Measurements from ENCODE around the gene RPL41.

Gene RPL41

DNA sequence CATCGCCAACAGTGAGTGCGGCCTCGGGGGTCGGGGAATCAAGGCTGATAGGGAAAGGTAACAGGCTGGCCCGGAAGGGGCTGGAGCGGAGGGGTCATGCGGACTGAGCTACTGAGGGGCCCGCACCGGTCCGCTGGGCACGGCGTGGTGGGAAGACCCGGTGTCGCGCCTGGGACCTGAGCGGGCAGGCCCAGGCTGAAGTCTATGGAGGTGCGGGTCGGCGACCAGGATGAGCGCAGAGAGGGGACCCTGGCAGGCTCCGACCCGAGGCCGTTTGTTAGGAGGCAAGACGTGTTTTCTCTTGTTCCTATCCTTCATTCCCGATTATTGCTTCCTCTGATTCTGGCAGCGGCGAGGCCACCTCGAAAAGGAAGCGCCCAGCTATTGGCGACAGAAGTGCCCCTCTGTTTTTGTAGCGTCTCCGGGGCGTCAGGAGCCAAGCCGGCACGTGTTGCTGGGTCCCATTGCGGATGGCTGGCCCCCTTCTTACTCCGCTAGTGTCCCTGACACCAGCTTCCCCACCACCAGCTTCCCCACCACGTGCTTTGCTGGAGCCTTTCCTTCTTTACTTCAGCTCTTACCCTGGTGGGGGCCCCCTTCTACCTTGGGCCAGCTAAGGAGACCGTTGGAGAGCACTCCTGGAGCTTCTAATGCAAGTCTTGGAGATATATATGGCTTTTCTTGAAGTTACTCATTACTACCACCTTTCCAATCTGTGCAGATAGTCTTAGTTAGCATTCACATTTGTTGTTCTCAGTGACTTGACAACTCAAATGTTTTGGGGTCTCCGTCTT lies 11.4 kb upstream of the RPL41 start:
- TF ChIP-seq ZBTB7A (IDR thresholded peaks at IDR 0.05; ENCODE audit: low read depth), result no peak; the same call in 1 of the 2 replicates
- TF ChIP-seq YY1 (IDR thresholded peaks at IDR 0.05; ENCODE audit: low read depth), result no peak
- TF ChIP-seq, protein P1, sequence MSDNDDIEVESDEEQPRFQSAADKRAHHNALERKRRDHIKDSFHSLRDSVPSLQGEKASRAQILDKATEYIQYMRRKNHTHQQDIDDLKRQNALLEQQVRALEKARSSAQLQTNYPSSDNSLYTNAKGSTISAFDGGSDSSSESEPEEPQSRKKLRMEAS (IDR thresholded peaks at IDR 0.05), result peak; percentile 87
- TF ChIP-seq, protein P2, sequence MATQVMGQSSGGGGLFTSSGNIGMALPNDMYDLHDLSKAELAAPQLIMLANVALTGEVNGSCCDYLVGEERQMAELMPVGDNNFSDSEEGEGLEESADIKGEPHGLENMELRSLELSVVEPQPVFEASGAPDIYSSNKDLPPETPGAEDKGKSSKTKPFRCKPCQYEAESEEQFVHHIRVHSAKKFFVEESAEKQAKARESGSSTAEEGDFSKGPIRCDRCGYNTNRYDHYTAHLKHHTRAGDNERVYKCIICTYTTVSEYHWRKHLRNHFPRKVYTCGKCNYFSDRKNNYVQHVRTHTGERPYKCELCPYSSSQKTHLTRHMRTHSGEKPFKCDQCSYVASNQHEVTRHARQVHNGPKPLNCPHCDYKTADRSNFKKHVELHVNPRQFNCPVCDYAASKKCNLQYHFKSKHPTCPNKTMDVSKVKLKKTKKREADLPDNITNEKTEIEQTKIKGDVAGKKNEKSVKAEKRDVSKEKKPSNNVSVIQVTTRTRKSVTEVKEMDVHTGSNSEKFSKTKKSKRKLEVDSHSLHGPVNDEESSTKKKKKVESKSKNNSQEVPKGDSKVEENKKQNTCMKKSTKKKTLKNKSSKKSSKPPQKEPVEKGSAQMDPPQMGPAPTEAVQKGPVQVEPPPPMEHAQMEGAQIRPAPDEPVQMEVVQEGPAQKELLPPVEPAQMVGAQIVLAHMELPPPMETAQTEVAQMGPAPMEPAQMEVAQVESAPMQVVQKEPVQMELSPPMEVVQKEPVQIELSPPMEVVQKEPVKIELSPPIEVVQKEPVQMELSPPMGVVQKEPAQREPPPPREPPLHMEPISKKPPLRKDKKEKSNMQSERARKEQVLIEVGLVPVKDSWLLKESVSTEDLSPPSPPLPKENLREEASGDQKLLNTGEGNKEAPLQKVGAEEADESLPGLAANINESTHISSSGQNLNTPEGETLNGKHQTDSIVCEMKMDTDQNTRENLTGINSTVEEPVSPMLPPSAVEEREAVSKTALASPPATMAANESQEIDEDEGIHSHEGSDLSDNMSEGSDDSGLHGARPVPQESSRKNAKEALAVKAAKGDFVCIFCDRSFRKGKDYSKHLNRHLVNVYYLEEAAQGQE (IDR thresholded peaks at IDR 0.05; ENCODE audit: low read depth), result no peak
- TF ChIP-seq TEAD4 (IDR thresholded peaks at IDR 0.05), result no peak
- TF ChIP-seq RAD21 (IDR thresholded peaks at IDR 0.05; ENCODE audit: low read depth), result no peak
- no peak for TF ChIP-seq NFIC (IDR thresholded peaks at IDR 0.05)
- TF ChIP-seq, protein P3, sequence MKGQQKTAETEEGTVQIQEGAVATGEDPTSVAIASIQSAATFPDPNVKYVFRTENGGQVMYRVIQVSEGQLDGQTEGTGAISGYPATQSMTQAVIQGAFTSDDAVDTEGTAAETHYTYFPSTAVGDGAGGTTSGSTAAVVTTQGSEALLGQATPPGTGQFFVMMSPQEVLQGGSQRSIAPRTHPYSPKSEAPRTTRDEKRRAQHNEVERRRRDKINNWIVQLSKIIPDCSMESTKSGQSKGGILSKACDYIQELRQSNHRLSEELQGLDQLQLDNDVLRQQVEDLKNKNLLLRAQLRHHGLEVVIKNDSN (IDR thresholded peaks at IDR 0.05), result peak; percentile 47; the same call in 1 of the 2 replicates
- TF ChIP-seq TAF1 (IDR thresholded peaks at IDR 0.05; ENCODE audit: low read depth), result no peak
- no peak for TF ChIP-seq FOXM1 (IDR thresholded peaks at IDR 0.05; ENCODE audit: borderline replicate concordance, low read depth)
- TF ChIP-seq EP300 (IDR thresholded peaks at IDR 0.05; ENCODE audit: borderline replicate concordance), result no peak
- no peak for TF ChIP-seq EGR1 (IDR thresholded peaks at IDR 0.05)
- TF ChIP-seq CREB1 (IDR thresholded peaks at IDR 0.05; ENCODE audit: low read depth), result no peak

- TF ChIP-seq RAD21 (IDR thresholded peaks at IDR 0.05; ENCODE audit: low read depth) (no peak), FOXM1 (IDR thresholded peaks at IDR 0.05; ENCODE audit: borderline replicate concordance, low read depth) (no peak), EP300 (IDR thresholded peaks at IDR 0.05; ENCODE audit: borderline replicate concordance) (no peak), YY1 (IDR thresholded peaks at IDR 0.05; ENCODE audit: low read depth) (no peak), ZBTB7A (IDR thresholded peaks at IDR 0.05; ENCODE audit: low read depth) (no peak), CEBPB (IDR thresholded peaks at IDR 0.05) (no peak), TAF1 (IDR thresholded peaks at IDR 0.05; ENCODE audit: low read depth) (no peak), CREB1 (IDR thresholded peaks at IDR 0.05; ENCODE audit: low read depth) (no peak), EGR1 (IDR thresholded peaks at IDR 0.05) (no peak), TCF12 (IDR thresholded peaks at IDR 0.05; ENCODE audit: low read depth) (no peak), NFIC (IDR thresholded peaks at IDR 0.05) (no peak)
- TF ChIP-seq, protein P3 (IDR thresholded peaks at IDR 0.05), result no peak
- TF ChIP-seq, protein P2 (IDR thresholded peaks at IDR 0.05; ENCODE audit: low read depth), result no peak
These were observed 10.9 kb upstream of the RPL41 start for GRCh38 chr12:56105609-56105902.

DNA sequence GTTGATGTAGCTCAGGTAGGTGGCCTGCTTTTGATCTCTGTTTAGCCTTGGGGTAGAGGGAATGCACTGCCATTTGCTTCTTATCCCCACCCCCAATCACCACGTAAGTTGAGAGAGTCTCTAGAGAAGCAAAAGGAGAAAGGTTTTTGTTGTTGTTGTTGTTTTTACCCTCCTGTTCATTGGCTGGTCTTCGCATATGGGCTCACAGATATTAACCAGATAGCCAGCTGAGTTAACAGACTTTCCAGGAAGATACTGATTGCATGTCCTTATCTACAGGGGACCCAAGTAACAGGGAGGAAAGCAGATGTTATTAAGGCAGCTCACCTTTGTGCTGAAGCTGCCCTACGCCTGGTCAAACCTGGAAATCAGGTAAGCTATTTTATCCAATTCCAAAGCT lies 9.2 kb upstream of the RPL41 start:
- TF ChIP-seq TCF12 (IDR thresholded peaks at IDR 0.05; ENCODE audit: low read depth) (no peak), EGR1 (IDR thresholded peaks at IDR 0.05) (no peak), CREB1 (IDR thresholded peaks at IDR 0.05; ENCODE audit: low read depth) (no peak), EP300 (IDR thresholded peaks at IDR 0.05; ENCODE audit: borderline replicate concordance) (no peak), YY1 (IDR thresholded peaks at IDR 0.05; ENCODE audit: low read depth) (no peak), RAD21 (IDR thresholded peaks at IDR 0.05; ENCODE audit: low read depth) (no peak), FOXM1 (IDR thresholded peaks at IDR 0.05; ENCODE audit: borderline replicate concordance, low read depth) (no peak), TEAD4 (IDR thresholded peaks at IDR 0.05) (no peak), TAF1 (IDR thresholded peaks at IDR 0.05; ENCODE audit: low read depth) (no peak)
- TF ChIP-seq, protein P3 (IDR thresholded peaks at IDR 0.05), result no peak
- TF ChIP-seq, protein P2 (IDR thresholded peaks at IDR 0.05; ENCODE audit: low read depth), result no peak
- TF ChIP-seq, protein P1 (IDR thresholded peaks at IDR 0.05), result no peak
